HG03442 (cell line): ENCODE data around the gene C12orf42.
A peak's percentile ranks its signal among the peaks of the same experiment; 100 is the strongest.

Source experiments
- ATAC-seq: cut with Tn5 transposase; IDR thresholded peaks from one replicate; pipeline ENCODE4 v1.9.1; 2021; ENCODE audit warnings: mild to moderate bottlenecking, moderate library complexity; ENCODE audit not compliant: unreplicated experiment

Gene C12orf42

DNA sequence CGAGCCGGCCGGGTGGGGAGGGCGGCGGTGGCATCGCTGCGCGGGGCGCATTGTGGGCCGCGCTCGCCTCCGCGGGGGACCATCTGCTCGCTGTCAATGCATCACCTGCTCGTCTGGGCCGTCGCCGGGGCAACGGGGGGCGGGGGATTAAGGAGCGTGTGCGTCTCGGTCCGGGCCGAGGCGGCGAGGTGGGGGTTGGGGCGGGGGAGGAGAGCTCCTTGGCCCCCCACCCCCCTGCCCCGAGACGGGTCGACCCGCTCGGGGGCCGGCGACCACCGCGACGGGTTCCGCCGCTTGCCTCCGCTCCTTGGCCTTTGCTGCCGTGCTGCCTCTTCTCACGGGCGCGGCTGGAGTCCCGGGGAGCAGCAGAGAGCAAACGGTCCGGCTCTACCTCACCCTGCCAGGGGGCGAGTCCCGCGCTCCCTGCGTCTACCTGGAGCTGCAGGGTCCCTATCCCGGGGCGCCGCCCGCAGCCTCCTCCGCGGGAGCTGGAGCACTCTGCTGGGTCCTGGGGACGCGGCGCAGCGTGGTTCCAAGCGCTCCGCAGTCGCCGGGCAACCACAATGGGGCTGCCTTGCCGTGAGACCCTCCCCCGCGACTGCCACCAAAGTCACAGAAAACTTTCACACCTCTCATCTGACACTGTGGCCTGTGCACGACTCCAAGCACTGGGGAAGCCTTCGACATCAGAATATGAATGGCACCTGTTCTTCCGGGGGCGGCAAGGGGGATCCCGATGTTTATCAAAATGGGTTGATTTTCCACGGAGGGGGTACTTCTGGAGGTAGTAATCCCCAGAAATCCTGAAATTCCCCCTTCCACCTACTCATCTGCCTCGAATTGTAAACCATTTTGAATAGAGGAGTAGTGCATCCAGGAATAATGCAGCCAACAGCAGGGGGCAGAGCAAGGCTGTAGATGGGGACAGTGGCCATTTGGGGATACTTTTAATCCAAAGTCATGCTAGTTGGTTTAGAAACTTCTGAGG is at the start of gene C12orf42:
C12orf42 (minus strand) TSS at position 500 of the 988 bp plus-strand sequence. CDS start 17,542 bp downstream, outside the sequence.
- peak; percentile 56 for ATAC-seq

GRCh38 chr12:103542078-103542477 is 46.3 kb upstream of the C12orf42 start:
- ATAC-seq, result no peak

DNA sequence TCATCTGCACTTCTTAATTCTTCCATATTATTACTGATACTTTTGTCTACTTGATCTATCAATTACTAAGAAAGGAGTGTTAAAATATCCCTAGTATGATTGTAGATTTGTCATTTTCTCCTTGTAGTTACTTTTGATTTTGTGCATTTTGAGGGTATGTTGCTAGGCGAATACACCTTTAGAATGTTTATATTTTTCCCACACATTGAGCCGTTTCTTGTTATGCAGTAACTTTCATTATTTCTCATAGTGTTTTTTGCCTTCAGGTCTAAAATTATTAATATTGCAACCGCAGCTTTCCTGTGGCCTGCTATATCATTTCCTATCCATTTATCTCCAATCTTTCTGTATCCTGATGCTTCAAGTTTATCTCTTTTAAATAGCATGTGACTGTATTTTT is 44.6 kb upstream of the C12orf42 start:
- no peak for ATAC-seq

GRCh38 chr12:103538397-103538796 is 42.6 kb upstream of the C12orf42 start:
- no peak for ATAC-seq

DNA sequence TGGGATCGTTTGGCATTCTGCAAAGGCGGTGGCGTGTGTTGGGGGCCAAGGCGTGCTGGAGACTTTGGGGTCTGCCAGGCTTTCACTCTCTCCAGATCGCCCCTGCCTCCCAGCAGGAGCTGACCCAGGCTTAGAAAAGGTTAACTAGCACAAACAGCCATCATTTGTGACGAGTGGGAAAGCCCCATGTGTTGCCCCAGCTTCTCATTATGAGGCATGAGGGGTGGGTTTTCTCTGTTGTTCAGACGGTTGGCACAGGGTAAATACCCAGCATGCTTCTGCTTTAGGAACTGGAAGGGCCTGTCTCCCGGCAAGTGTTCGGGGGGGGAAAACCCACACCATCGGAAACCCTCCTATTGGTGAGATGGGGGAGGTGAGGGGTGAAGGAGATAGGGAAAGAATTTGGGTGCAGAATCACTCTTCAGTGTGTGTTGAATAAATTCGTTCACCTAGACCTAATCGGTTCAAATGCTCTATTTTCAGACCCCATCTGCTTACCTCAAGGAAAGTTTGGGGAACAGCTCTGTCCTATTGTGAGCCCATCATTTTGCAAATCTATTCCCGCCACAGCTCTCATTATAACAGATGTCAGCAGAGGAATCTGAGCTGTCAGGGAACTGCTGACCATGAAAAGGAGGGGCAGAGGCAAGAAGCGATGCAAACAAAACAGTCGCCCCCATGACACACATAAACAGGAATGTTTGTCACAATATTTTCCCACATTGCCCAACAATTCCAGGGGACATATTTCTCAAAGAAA is 34.7 kb upstream of the C12orf42 start:
- ATAC-seq, result no peak

GRCh38 chr12:103529306-103529705 is 33.5 kb upstream of the C12orf42 start:
- no peak for ATAC-seq

DNA sequence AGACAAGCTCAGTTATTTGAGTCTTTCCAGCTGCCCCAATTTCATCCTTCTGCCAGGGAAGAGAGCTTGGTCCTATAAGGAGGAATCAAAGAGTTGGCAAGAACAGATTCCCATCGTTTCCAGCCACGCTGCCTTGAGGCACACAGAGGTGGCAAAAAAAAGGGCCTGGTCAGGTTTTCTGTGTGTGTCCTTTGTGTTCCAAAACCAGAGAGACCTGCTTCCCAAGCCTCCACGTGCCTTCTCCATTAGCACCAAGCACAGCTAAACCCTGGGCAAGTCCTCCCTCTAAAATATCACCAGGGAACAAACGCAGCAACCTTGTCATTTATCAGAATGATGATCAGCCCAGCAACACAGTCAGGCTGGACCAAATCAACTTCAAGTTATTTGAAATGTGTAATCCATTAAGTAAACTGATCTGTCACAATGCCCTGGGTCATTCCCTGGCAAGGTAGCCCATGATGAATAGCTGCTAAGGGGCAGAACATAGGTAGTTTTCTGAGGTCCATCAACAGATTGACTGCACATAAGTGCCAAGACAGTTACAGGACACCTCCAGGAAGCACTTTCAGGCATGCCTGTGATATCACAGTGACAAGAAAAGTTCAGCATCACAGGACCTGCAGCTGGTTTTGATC is 28.6 kb upstream of the C12orf42 start:
- ATAC-seq, result no peak

GRCh38 chr12:103523771-103524170 is 28.0 kb upstream of the C12orf42 start:
- no peak for ATAC-seq

- no peak for ATAC-seq
Observed at GRCh38 chr12:103520686-103521215, 25.0 kb upstream of the C12orf42 start.

DNA sequence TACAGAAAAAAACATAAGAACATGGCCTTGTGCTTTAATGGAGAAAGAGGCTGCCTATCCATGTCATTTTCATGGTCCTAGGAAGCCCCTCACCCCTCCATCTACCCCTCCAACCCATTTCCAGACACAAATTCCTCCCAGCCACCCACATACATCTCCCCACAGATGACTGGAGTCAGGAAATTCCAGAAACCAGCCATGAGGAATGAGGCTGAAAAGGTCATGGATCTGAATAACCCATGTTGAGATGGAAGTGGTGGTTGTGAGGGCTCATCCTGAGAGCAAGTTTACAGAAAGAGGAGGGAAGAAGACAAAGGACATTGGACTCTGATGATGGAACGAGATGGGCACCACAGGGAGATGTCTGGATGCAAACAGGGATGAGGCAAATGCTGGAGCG is 23.9 kb upstream of the C12orf42 start:
- ATAC-seq, result no peak

DNA sequence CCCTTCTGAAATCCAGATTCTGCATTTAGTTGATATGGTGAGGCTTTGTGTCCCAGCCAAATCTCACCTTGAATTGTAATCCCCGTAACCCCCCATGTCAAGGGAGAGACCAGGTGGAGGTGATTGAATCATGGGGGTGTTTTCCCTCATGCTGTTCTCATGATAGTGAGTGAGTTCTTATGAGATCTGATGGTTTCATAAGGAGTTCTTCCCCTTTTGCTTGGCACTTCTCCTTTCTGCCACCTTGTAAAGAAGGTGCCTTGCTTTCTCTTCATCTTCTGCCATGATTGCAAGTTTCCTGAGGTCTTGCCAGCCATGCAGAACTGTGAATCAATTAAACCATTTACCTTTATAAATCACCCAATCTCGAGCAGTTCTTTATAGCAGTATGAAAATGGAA is 23.1 kb upstream of the C12orf42 start:
- no peak for ATAC-seq

DNA sequence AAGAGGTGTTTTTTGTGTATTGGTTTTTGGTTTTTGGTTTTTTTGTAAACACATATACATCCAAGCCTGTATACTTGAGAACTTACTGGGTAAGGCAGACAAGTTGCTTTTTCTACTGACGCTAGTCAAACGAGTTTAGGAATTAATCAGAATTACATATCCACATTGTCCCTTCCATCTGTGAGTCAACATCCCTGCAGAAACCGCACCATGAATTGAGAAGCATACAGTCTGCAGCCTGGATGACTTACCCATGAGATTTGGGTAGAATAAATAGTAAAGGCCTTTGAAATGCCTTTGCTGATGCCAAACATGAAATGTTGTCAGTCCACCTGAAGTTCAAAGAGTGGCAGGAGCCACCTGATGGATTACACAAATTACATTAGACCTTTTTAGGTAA is 21.4 kb upstream of the C12orf42 start:
- no peak for ATAC-seq

DNA sequence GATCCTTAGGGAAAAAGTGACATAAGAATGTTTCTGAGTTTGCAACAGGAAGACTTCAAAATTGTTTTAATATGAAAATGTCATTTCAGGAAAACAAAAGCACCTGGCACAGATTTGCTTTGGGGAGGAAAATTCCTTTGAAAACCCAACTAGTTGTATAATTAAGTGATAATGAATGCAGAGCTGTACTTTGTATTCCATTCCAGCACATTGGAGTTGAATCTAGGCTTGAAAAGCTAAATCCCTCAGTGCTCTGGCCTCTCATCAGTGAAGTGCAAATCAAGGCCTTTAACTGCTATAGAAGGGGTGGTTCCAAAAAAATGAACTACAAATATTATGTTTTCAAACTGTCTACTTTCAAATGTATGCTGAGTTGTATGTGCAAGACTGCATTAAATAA is 19.6 kb upstream of the C12orf42 start:
- ATAC-seq, result no peak

DNA sequence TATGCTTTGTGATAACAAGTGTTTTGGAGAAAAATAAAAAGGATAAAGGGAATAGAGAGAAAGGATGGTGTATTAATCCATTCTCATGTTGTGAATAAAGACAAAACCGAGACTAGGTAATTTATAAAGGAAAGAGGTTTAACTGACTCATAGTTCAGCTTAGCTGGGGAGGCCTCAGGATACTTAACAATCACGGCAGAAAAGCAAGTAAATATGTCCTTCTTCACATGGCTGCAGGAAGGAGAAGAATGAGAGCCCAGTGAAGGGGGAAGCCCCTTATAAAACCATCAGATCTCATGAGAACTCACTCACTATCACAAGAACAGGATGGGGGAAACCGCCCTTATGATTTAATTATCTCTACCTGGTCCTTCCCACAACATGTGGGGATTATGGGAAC is 18.1 kb upstream of the C12orf42 start:
- ATAC-seq, result no peak

- ATAC-seq, result peak; percentile 84
Observed at GRCh38 chr12:103505371-103506236, 9.8 kb upstream of the C12orf42 start.

GRCh38 chr12:103504606-103505005 is 8.8 kb upstream of the C12orf42 start:
- no peak for ATAC-seq

DNA sequence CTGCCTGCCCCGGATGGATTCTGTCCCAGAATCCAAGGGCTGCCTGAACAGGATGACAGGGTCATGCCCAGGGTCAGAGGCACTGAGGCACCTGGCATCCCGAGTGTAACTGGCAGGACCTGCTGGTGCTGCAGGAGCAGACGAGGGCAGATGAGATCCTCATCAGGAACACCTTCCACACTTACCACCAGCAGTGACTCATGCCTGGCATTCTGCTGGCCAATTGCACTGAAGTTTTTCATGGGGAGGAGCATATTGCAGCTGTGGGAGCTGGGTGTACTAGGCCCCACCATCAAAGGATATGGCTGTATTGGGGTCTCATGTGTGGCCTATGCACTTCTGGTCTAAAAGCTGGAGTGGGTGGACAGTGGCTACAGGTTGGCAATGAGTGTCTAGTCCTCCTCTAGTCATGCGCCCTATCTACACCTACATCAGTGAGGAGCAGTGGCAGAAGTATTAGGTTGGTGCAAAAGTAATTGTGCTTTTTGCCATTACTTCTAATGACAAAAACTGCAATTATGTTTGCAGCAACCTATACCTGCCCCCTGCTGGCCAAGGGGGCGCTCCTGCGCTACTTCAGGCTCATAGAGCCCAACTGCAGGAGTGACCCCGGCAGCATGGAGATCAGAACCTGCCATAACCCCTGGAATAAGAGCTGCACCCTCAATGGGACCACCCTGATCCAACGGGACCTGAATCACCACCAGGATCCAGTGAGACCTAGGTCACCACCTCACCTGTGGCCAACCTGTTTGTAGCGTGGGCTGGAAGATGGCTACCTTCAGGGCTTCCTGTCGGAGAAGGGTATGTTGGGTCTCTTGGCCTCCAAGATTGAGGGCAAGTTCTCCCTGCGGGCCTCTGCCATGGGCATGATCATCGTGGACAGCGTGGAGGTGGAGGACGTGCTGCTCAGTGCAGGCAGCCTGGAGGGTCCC is 8.0 kb upstream of the C12orf42 start:
- no peak for ATAC-seq

- ATAC-seq, result no peak
Observed at GRCh38 chr12:103501447-103501846, 5.7 kb upstream of the C12orf42 start.

DNA sequence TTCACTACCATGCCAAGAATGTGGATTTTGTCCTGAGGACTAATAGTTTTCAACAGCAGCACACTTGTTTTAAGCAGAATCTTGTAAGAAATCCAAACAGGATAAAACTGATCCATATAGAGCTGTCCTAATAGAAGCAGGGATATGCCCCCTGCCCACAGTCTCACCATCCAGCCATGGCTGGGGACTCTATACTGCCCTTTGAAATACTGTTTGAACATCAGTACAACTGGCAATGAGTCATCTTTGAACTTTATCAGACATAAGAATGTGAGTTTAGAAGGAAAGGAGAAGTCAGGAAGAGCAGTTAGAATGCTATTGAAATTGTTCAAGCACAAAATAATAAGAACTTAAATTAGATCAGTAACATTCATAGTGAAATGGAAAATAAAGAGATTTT is 3.8 kb upstream of the C12orf42 start:
- ATAC-seq, result no peak
